IMR-90 (cell line): ENCODE measurements around the gene ZNF579. TPM values are rescaled to one million over a fixed set of nuclear protein-coding genes. Genes with fewer than 3 reads are reported as not detected.

Experiments used
- ATAC-seq: fragments of 200-7000 bp; cut with Tn5 transposase; 2 replicates; pipeline ENCODE4 v1.9.1; 2020; ENCODE audit warnings: low read depth, mild to moderate bottlenecking, moderate library complexity
- BruUV-seq: library from RNA; stranded (reverse); fragments of 400-500 nt; replicated peaks from 2 replicates; lab custom pipeline; 2021; lab: Mats Ljungman, UMichigan
- CTCF ChIA-PET: fragments of 300-600 bp; formaldehyde crosslinking; extraction: SDS; loops from one replicate; lab custom pipeline; 2021; ENCODE audit warnings: antibody characterized with exemption; lab: Yijun Ruan, JAX
- POLR2A ChIA-PET: fragments of 300-600 bp; sonication (Branson Sonifier 250); formaldehyde crosslinking; loops from one replicate; lab custom pipeline; 2022; ENCODE audit warnings: antibody characterized with exemption; ENCODE audit not compliant: unreplicated experiment; lab: Charles Lee
- DNase-seq: peaks from one replicate; pipeline ENCODE4 v3.0.0; 2013
- H2AFZ ChIP-seq: replicated peaks from 2 replicates; pipeline ENCODE3; 2013; ENCODE audit warnings: low read length, mild to moderate bottlenecking; ENCODE audit not compliant: poor library complexity
- H2AK5ac ChIP-seq: 2 replicates; pipeline ENCODE4 v1.6.1; 2013; ENCODE audit warnings: low read depth, low read length, inconsistent platforms
- H2AK9ac ChIP-seq: replicated peaks from 2 replicates; pipeline ENCODE3; 2013; ENCODE audit warnings: mild to moderate bottlenecking, low read depth, low read length, moderate library complexity; ENCODE audit not compliant: poor library complexity
- H2BK120ac ChIP-seq: 2 replicates; pipeline ENCODE4 v1.6.1; 2013; ENCODE audit warnings: low read depth, low read length, inconsistent platforms
- H2BK15ac ChIP-seq: 3 replicates; pipeline ENCODE4 v1.6.1; 2013; ENCODE audit warnings: low read depth, low read length, inconsistent platforms
- H2BK20ac ChIP-seq: 2 replicates; pipeline ENCODE4 v1.6.1; 2013; ENCODE audit warnings: low read depth, mild to moderate bottlenecking, inconsistent platforms, low read length, moderate library complexity
- H2BK5ac ChIP-seq: 2 replicates; pipeline ENCODE4 v1.6.1; 2013; ENCODE audit warnings: mild to moderate bottlenecking, low read depth, low read length, inconsistent platforms; ENCODE audit not compliant: poor library complexity, severe bottlenecking
- H3K14ac ChIP-seq: replicated peaks from 2 replicates; pipeline ENCODE4 v1.6.1; 2013; ENCODE audit warnings: low read depth, low read length, inconsistent platforms
- H3K18ac ChIP-seq: 2 replicates; pipeline ENCODE4 v1.6.1; 2013; ENCODE audit warnings: low read depth, low read length, control low read depth
- H3K23ac ChIP-seq: 2 replicates; pipeline ENCODE4 v1.6.1; 2013; ENCODE audit warnings: low read depth, low read length, inconsistent platforms
- H3K27ac ChIP-seq: 2 replicates; pipeline ENCODE4 v1.5.1; 2013; ENCODE audit warnings: mild to moderate bottlenecking, control low read depth, low read length; ENCODE audit not compliant: insufficient read depth
- H3K27me3 ChIP-seq: 2 replicates; pipeline ENCODE4 v1.6.1; 2013; ENCODE audit warnings: low read length; ENCODE audit not compliant: control insufficient read depth, insufficient read depth
- H3K36me3 ChIP-seq: 2 replicates; pipeline ENCODE4 v1.6.1; 2013; ENCODE audit warnings: low read length, mixed read lengths; ENCODE audit not compliant: control insufficient read depth, insufficient read depth
- H3K4ac ChIP-seq: 2 replicates; pipeline ENCODE4 v1.6.1; 2013; ENCODE audit warnings: low read depth, low read length, inconsistent platforms
- H3K4me1 ChIP-seq: 2 replicates; pipeline ENCODE4 v1.6.1; 2013; ENCODE audit warnings: low read length, mixed read lengths; ENCODE audit not compliant: control insufficient read depth, insufficient read depth
- H3K4me2 ChIP-seq: 2 replicates; pipeline ENCODE4 v1.6.1; 2013; ENCODE audit warnings: low read depth, mild to moderate bottlenecking, control low read depth, low read length, moderate library complexity
- H3K4me3 ChIP-seq: 2 replicates; pipeline ENCODE4 v1.5.1; 2013; ENCODE audit warnings: low read depth, mild to moderate bottlenecking, control low read depth, low read length, moderate library complexity; ENCODE audit not compliant: insufficient read depth
- H3K56ac ChIP-seq: 2 replicates; pipeline ENCODE4 v1.6.1; 2013; ENCODE audit warnings: low read length, inconsistent platforms; ENCODE audit not compliant: insufficient read depth; ENCODE audit errors: extremely low read depth
- H3K79me1 ChIP-seq, 2 experiments: 2 replicates each; pipeline ENCODE4 v1.6.1; 2013; ENCODE audit warnings: low read length in 2 of 2, inconsistent platforms in 1 of 2, low read depth in 1 of 2
- H3K9ac ChIP-seq: 2 replicates; pipeline ENCODE4 v1.6.1; 2013; ENCODE audit warnings: low read depth, low read length, control low read depth
- H3K9me1 ChIP-seq: 2 replicates; pipeline ENCODE4 v1.6.1; 2013; ENCODE audit warnings: low read length, inconsistent platforms; ENCODE audit not compliant: insufficient read depth
- H3K9me3 ChIP-seq: 2 replicates; pipeline ENCODE4 v1.6.1; 2013; ENCODE audit warnings: low read length; ENCODE audit not compliant: control insufficient read depth, insufficient read depth
- H4K20me1 ChIP-seq: 2 replicates; pipeline ENCODE4 v1.6.1; 2013; ENCODE audit warnings: low read length, inconsistent platforms; ENCODE audit not compliant: insufficient read depth
- H4K5ac ChIP-seq: 2 replicates; pipeline ENCODE4 v1.6.1; 2013; ENCODE audit warnings: mild to moderate bottlenecking, low read depth, low read length, control low read depth
- H4K8ac ChIP-seq, 2 experiments: 2 replicates each; pipeline ENCODE4 v1.6.1; 2013; ENCODE audit warnings: low read depth in 2 of 2, low read length in 2 of 2, control low read depth in 1 of 2, inconsistent platforms in 1 of 2
- H4K91ac ChIP-seq: 2 replicates; pipeline ENCODE4 v1.6.1; 2013; ENCODE audit warnings: low read depth, low read length, inconsistent platforms; ENCODE audit not compliant: insufficient read depth
- BHLHE40 ChIP-seq: fragments of 150-350 bp; IDR thresholded peaks from 2 replicates; pipeline ENCODE4 v1.6.1; 2016; ENCODE audit warnings: mild to moderate bottlenecking, low read depth, low read length
- CHD1 ChIP-seq: IDR thresholded peaks from 2 replicates; pipeline ENCODE4 v1.6.1; 2012; ENCODE audit warnings: low read depth, low read length, improper control_type of control experiment
- FOS ChIP-seq: fragments of 150-350 bp; IDR thresholded peaks from 2 replicates; pipeline ENCODE4 v1.6.1; 2016; ENCODE audit warnings: low read depth, low read length
- MAFK ChIP-seq: IDR thresholded peaks from 2 replicates; pipeline ENCODE4 v1.6.1; 2012; ENCODE audit warnings: low read depth, low read length, improper control_type of control experiment
- MAZ ChIP-seq: IDR thresholded peaks from 2 replicates; pipeline ENCODE4 v1.6.1; 2012; ENCODE audit warnings: low read depth, mild to moderate bottlenecking, low read length, improper control_type of control experiment, moderate library complexity, borderline replicate concordance
- NFE2L2 ChIP-seq: fragments of 150-350 bp; IDR thresholded peaks from 2 replicates; pipeline ENCODE4 v1.6.1; 2016; ENCODE audit warnings: low read depth, mild to moderate bottlenecking, low read length
- POLR2A ChIP-seq: IDR thresholded peaks from 2 replicates; pipeline ENCODE4 v1.6.1; 2012; ENCODE audit warnings: mild to moderate bottlenecking, low read depth, low read length
- RAD21 ChIP-seq: IDR thresholded peaks from 2 replicates; pipeline ENCODE4 v1.6.1; 2012; ENCODE audit warnings: low read length, improper control_type of control experiment
- RCOR1 ChIP-seq: IDR thresholded peaks from 2 replicates; pipeline ENCODE4 v1.6.1; 2012; ENCODE audit warnings: mild to moderate bottlenecking, low read length, improper control_type of control experiment; ENCODE audit not compliant: insufficient replicate concordance
- RFX5 ChIP-seq: IDR thresholded peaks from 2 replicates; pipeline ENCODE4 v1.8.0; 2012; ENCODE audit warnings: low read depth, mild to moderate bottlenecking, low read length, moderate library complexity
- SMC3 ChIP-seq: fragments of 150-350 bp; IDR thresholded peaks from 2 replicates; pipeline ENCODE4 v1.6.1; 2016; ENCODE audit warnings: low read depth, mild to moderate bottlenecking, antibody characterized with exemption, low read length, moderate library complexity
- WGBS, 2 experiments: methylation state at CpG; one replicate each; pipeline versions ENCODE4 v1.1.5 to v1.1.7; 2013; ENCODE audit warnings: missing lambda C conversion rate in 2 of 2; ENCODE audit not compliant: insufficient read length in 1 of 2; ENCODE audit errors: extremely low coverage in 2 of 2; 5-methylcytosine and 5-hydroxymethylcytosine counted together
- dilution Hi-C: fragments of 300-500 bp; cut with HindIII; formaldehyde crosslinking; loops from one replicate; pipeline ENCODE4 v1.14.3; 2018; ENCODE audit warnings: low sequenced_read_pairs; ENCODE audit not compliant: unreplicated experiment
- in situ Hi-C: fragments of 300-500 bp; cut with MboI; formaldehyde crosslinking; loops from 3 replicates; pipeline ENCODE4 v1.14.3; 2019; ENCODE audit warnings: low sequenced_read_pairs, inconsistent platforms, mixed read lengths
- intact Hi-C: fragments of 100-400 bp; cut with micrococcal nuclease; formaldehyde crosslinking; loops from 2 replicates; pipeline ENCODE4 v1.10.0; 2022
- polyA plus RNA-seq, 3 experiments: library from polyadenylated mRNA; depleted of rRNA; stranded (reverse); fragments of >200 nt; gene quantifications; 2 replicates each; pipeline ENCODE4 v1.2.3, GENCODE V29; 2012; ENCODE audit warnings: low replicate concordance in 1 of 3
- total RNA-seq: library from RNA; depleted of rRNA; stranded (reverse); fragments of >200 nt; gene quantifications from 2 replicates; pipeline ENCODE4 v1.2.3, GENCODE V29; 2012
- TF ChIP-seq, protein P1 (sequence below): fragments of 150-350 bp; IDR thresholded peaks from 2 replicates; pipeline ENCODE4 v1.6.1; 2016; ENCODE audit warnings: low read depth, mild to moderate bottlenecking, low read length, moderate library complexity, borderline replicate concordance
- TF ChIP-seq, protein P2 (sequence below): fragments of 150-350 bp; IDR thresholded peaks from 2 replicates; pipeline ENCODE4 v1.6.1; 2017; ENCODE audit warnings: mild to moderate bottlenecking, antibody characterized with exemption, low read length, low read depth

The ZNF579 gene
- total and polyA plus RNA-seq, 2 of the 4 experiments (the other 2 are of a cell fraction) = 0.54 to 9.0 TPM

DNA sequence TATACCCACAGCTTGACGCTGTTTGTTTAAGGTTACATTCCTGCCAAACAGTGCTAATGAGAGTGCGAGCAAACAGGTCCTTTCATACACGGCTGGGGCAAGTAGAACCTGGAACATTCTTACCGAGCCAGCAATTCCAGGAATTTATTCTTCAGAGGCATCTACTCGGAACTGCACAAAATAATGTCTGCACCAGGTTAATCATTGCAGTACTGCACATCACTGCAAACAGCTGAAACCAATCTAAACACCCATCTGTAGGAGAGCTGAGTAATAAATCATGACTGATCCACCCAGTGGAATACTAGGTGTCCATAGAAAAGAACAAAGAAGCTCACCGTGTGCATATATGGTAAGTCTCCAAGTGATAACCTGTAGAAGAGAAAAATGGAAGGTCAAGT is 1.2 kb upstream of the ZNF579 start:
- Histone ChIP-seq H3K9ac (no peak overlapping the region), H3K4me3 (no peak overlapping the region), H4K5ac (no peak overlapping the region), H3K36me3 (peaks cover 13% of the 10 kb centered on the region), H4K20me1 (no peaks in the 10 kb centered on the region; the same call in 1 of the 2 replicates), H3K4me2 (peak overlapping the region; percentile 55), H3K18ac (no peak overlapping the region), H2AK9ac (no peak overlapping the region), H2BK20ac (no peak overlapping the region), H3K4ac (peak overlapping the region; percentile 80; the same call in 1 of the 2 replicates), H3K56ac (no peak overlapping the region), H2AFZ (peak overlapping the region; percentile 96), H4K91ac (no peak overlapping the region), H4K8ac (peak overlapping the region in 1 of 2 experiments; percentile 100; a peak in 3 of 4 replicates), H2BK15ac (no peak overlapping the region), H2BK120ac (no peak overlapping the region), H3K27ac (no peak overlapping the region), H3K9me3 (no peaks in the 10 kb centered on the region), H3K79me1 (peaks cover 4 to 24% of the 10 kb centered on the region in 2 experiments; a peak in 3 of 4 replicates), H2AK5ac (no peak overlapping the region), H3K23ac (peak overlapping the region; percentile 24; the same call in 1 of the 2 replicates), H3K27me3 (no peaks in the 10 kb centered on the region), H3K9me1 (peaks cover 10% of the 10 kb centered on the region), H2BK5ac (no peak overlapping the region), H3K14ac (no peak overlapping the region), H3K4me1 (peaks cover 11% of the 10 kb centered on the region)
- DNase-seq (no peak), ATAC-seq (no peak)
- in situ Hi-C loops = no loop called here
- dilution Hi-C loops = no loop called here
- intact Hi-C loops = loop anchor here (2.0 kb wide), 2 partner anchors 29 to 65 kb away; no protein-coding TSS in a partner anchor
- ChIA-PET CTCF (no interaction called here), POLR2A (no interaction called here)
- 17% methylated on average over 1 of the region's 6 CpGs; no CpG with 5 or more reads in 1 of the 2 experiments for WGBS, 2 experiments
- no peak for TF ChIP-seq RCOR1
- no peak for TF ChIP-seq CHD1
- no peak for TF ChIP-seq POLR2A
- no peak for TF ChIP-seq BHLHE40
- no peak for TF ChIP-seq RAD21
- no peak for TF ChIP-seq SMC3
- no peak for TF ChIP-seq FOS
- no peak for TF ChIP-seq NFE2L2
- no peak for TF ChIP-seq MAFK
- TF ChIP-seq, protein P1, sequence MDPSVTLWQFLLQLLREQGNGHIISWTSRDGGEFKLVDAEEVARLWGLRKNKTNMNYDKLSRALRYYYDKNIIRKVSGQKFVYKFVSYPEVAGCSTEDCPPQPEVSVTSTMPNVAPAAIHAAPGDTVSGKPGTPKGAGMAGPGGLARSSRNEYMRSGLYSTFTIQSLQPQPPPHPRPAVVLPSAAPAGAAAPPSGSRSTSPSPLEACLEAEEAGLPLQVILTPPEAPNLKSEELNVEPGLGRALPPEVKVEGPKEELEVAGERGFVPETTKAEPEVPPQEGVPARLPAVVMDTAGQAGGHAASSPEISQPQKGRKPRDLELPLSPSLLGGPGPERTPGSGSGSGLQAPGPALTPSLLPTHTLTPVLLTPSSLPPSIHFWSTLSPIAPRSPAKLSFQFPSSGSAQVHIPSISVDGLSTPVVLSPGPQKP = no peak
- TF ChIP-seq, protein P2, sequence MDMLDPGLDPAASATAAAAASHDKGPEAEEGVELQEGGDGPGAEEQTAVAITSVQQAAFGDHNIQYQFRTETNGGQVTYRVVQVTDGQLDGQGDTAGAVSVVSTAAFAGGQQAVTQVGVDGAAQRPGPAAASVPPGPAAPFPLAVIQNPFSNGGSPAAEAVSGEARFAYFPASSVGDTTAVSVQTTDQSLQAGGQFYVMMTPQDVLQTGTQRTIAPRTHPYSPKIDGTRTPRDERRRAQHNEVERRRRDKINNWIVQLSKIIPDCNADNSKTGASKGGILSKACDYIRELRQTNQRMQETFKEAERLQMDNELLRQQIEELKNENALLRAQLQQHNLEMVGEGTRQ = no peak
- no peak for TF ChIP-seq MAZ
- no peak for TF ChIP-seq RFX5
- BruUV-seq = no TSS peak
